SJSA1 (cell line): ENCODE results near the gene GRID1. TPM values are rescaled to one million over a fixed set of nuclear protein-coding genes. Genes with fewer than 3 reads are reported as not detected.

Experiments
- DNase-seq, 2 experiments: peaks; one replicate each; pipeline ENCODE4 v3.0.0-alpha.2; 2015 to 2020; ENCODE audit warnings: low spot score in 2 of 2, low read depth in 1 of 2
- H3K27ac ChIP-seq: fragments of 250-450 bp; sonication (Bioruptor Pico); 2 replicates; pipeline ENCODE4 v1.5.1; 2020; ENCODE audit warnings: mild to moderate bottlenecking, moderate library complexity
- H3K27me3 ChIP-seq: fragments of 250-450 bp; sonication (Bioruptor Pico); replicated peaks from 2 replicates; pipeline ENCODE4 v1.5.1; 2020; ENCODE audit warnings: mild to moderate bottlenecking, moderate library complexity
- H3K36me3 ChIP-seq: fragments of 250-450 bp; sonication (Bioruptor Pico); 2 replicates; pipeline ENCODE4 v1.5.1; 2020; ENCODE audit warnings: mild to moderate bottlenecking
- H3K4me1 ChIP-seq: fragments of 250-450 bp; sonication (Bioruptor Pico); replicated peaks from 2 replicates; pipeline ENCODE4 v1.6.1; 2021; ENCODE audit warnings: mild to moderate bottlenecking
- H3K4me3 ChIP-seq: fragments of 250-450 bp; sonication (Bioruptor Pico); 2 replicates; pipeline ENCODE4 v1.5.1; 2020; ENCODE audit warnings: mild to moderate bottlenecking
- H3K9me3 ChIP-seq: fragments of 250-450 bp; sonication (Bioruptor Pico); replicated peaks from 2 replicates; pipeline ENCODE4 v1.5.1; 2020; ENCODE audit warnings: mild to moderate bottlenecking
- total RNA-seq: library from RNA; depleted of rRNA; stranded (reverse); fragments of >200 nt; shearing (Covaris generic); gene quantifications from 2 replicates; pipeline ENCODE4 v1.2.3, GENCODE V29; 2014; rRNA removed

Gene GRID1
- total RNA-seq, 1 experiment from 2014 or later: 0.05 TPM

DNA sequence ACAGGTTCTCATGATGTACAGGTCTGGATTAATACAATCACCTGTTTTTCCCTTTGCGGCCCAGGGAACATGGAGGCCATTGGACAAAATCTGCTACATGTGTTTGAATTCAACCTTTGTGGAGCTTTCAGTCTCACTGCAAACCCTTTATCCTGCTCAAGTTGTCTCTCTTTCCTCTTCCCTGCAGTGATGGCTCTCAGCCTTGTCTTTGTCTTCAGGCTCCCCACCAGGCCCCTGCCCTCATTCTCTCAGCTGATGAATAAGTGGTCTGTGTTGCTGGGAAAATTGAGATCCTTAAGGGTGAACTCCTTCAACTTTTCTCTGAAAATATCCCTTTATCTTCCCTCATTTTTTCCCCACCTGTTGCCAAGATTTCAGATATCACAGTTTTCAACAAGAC is 791.2 kb downstream of the GRID1 start:
- H3K27me3 ChIP-seq: no peaks in the 10 kb centered on the region
- DNase-seq: no peak
- no peak overlapping the region for H3K4me3 ChIP-seq
- H3K9me3 ChIP-seq: no peaks in the 10 kb centered on the region
- no peaks in the 10 kb centered on the region for H3K36me3 ChIP-seq
- no peak overlapping the region for H3K27ac ChIP-seq
- H3K4me1 ChIP-seq: no peaks in the 10 kb centered on the region

DNA sequence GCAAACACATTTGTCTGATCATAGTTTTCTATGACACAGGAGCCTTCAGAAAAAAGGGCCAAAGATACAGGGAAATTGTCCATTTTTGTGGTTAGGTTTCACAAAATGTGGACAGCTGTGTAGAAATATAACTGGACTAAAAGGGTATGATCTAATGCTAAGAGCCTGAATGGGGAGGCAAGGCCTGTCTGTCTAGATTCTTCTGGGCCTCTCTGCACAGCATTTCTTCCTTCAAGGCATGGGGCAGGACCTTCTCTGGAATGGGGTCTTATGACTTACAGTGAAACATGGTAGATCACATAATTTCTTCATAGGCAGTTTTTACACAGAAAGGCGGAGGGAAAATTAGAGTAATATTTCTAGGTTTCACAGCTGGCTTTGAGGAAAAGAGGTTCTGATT is 795.7 kb downstream of the GRID1 start:
- no peaks in the 10 kb centered on the region for H3K4me1 ChIP-seq
- no peak for DNase-seq
- H3K9me3 ChIP-seq: no peaks in the 10 kb centered on the region
- H3K27me3 ChIP-seq: no peaks in the 10 kb centered on the region
- H3K36me3 ChIP-seq: no peaks in the 10 kb centered on the region
- no peak overlapping the region for H3K4me3 ChIP-seq
- no peak overlapping the region for H3K27ac ChIP-seq

DNA sequence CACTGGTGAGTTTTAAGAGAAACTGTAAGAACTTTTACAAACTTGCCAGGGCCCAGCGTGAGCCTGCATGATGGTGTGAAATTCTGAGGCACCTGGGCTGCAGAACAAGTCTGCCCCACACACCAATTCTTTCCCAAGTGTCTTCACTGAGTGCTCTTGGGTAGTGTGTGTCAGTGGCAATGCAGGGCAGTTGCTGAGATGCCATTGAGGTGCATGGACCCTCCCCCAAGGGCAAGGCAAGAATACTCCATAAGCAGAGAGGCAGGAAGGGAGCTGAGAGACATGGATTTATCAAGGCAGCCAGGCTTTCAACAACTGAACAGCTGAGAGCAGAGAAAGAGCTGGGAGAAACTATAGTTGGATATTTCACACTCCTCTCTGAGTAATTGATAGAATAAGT is 801.2 kb downstream of the GRID1 start:
- H3K36me3 ChIP-seq: no peaks in the 10 kb centered on the region
- H3K9me3 ChIP-seq: no peaks in the 10 kb centered on the region
- no peaks in the 10 kb centered on the region for H3K27me3 ChIP-seq
- no peaks in the 10 kb centered on the region for H3K4me1 ChIP-seq
- no peak for DNase-seq
- H3K4me3 ChIP-seq: no peak overlapping the region
- no peak overlapping the region for H3K27ac ChIP-seq

DNA sequence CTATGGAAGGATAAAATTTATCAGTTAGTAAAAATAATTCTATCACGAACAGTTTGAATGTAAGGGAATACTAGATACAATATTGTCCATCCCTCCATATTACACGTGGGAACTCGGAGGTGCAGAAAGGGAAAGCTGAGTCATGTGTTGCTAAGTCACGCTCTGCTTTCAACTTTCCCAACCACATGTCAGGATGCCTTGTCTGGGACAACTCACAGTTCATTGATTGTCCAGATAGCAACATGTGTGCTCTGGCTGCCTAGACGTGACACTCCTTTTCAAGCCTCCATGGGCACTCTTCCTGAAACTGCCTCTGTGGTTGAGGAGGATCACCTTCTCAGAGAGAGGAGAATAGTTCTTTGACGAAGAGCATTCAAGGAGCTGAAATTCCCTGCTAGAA is 808.1 kb downstream of the GRID1 start:
- no peaks in the 10 kb centered on the region for H3K36me3 ChIP-seq
- no peak for DNase-seq

DNA sequence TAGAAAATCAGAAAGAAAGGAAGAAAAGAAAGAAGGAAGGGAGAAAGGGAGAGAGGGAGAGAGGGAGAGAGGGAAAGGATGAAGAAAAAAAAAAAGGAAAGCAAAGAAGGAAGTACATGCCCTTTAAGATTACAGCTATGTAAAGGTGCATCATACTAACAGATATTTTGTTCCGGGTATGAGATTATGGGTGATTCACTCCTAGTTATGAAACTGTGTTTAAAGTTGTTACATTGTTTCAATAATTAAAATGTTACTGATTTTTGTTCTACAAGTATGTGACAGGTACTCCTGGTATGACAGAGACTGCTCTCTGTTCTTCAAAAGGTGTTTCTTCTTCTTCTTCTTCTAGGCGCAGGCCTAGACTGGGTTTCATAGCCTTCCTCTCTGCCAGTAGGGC is 808.9 kb downstream of the GRID1 start:
- Histone ChIP-seq H3K36me3 (no peaks in the 10 kb centered on the region), H3K27ac (no peak overlapping the region), H3K4me3 (no peak overlapping the region), H3K27me3 (no peaks in the 10 kb centered on the region), H3K9me3 (no peaks in the 10 kb centered on the region), H3K4me1 (no peaks in the 10 kb centered on the region)
- no peak for DNase-seq

More for the DNA sequence above, 808.1 kb downstream of the GRID1 start:
- H3K9me3 ChIP-seq: no peaks in the 10 kb centered on the region
- H3K27me3 ChIP-seq: no peaks in the 10 kb centered on the region
- no peaks in the 10 kb centered on the region for H3K4me1 ChIP-seq
- no peak overlapping the region for H3K4me3 ChIP-seq
- no peak overlapping the region for H3K27ac ChIP-seq

DNA sequence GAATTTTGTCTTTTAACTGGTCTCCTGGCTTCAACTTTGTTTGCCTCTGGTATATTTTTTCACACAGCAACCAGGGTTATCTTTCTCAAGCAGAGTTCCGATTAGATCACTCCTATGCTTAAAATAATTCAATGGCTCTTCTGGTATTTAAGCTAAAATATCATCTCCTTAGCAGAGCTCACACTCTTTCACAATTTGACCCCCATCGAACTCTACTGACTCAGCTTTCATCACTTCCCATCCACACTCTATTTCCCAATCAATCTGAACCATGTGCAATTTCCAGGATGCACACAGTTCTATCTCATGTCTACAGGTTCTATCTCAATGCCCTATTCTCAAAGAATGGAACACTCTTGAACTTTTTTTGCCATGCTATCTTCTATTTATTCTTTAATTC is 809.5 kb downstream of the GRID1 start:
- Histone ChIP-seq H3K36me3 (no peaks in the 10 kb centered on the region), H3K4me3 (no peak overlapping the region), H3K4me1 (no peaks in the 10 kb centered on the region), H3K9me3 (no peaks in the 10 kb centered on the region), H3K27ac (no peak overlapping the region), H3K27me3 (no peaks in the 10 kb centered on the region)
- DNase-seq: no peak

Other genes with a start within 250 kb of the GRID1 start
- 38.7 and 50.2 TPM in 2 replicates for gene WAPL, start 155.0 kb upstream of the GRID1 start, total RNA-seq